ENCODE data around the gene CA9. TPM values are rescaled to one million over a fixed set of nuclear protein-coding genes. Genes with fewer than 3 reads are reported as not detected.

CA9 gene
- total RNA-seq, 2 donors from 2014 or later: 1.8 to 5.9 TPM

- H3K36me3 ChIP-seq: peaks cover 61% of the 10 kb centered on the region
- TF ChIP-seq CTCF (IDR thresholded peaks at IDR 0.05): no peak
- H3K4me3 ChIP-seq: no peak overlapping the region
- intact Hi-C loops (cut with DNase I): no loop called here
- no peaks in the 10 kb centered on the region for H3K27me3 ChIP-seq
- H3K9me3 ChIP-seq: no peaks in the 10 kb centered on the region
- DNase-seq: no peak
- no peak overlapping the region for H3K9ac ChIP-seq (ENCODE audit: low read depth in 2 of 2, low read length in 2 of 2)
- no peaks in the 10 kb centered on the region for H3K4me1 ChIP-seq
- no peak overlapping the region for H3K27ac ChIP-seq
These were observed 27.2 kb downstream of the CA9 start for GRCh38 chr9:35700942-35701341.

GRCh38 chr9:35702696-35703095 lies 29.0 kb downstream of the CA9 start:
- Histone ChIP-seq H3K4me1 (no peaks in the 10 kb centered on the region), H3K27me3 (no peaks in the 10 kb centered on the region), H3K9ac (ENCODE audit: low read depth in 2 of 2, low read length in 2 of 2) (no peak overlapping the region), H3K9me3 (no peaks in the 10 kb centered on the region), H3K4me3 (no peak overlapping the region), H3K27ac (no peak overlapping the region), H3K36me3 (peaks cover 78% of the 10 kb centered on the region)
- intact Hi-C loops (cut with DNase I): no loop called here
- no peak for TF ChIP-seq CTCF (IDR thresholded peaks at IDR 0.05)
- no peak for DNase-seq

GRCh38 chr9:35703906-35704672 lies 30.4 kb downstream of the CA9 start:
- Histone ChIP-seq H3K36me3 (peaks cover 73% of the 10 kb centered on the region), H3K9me3 (no peaks in the 10 kb centered on the region), H3K27ac (no peak overlapping the region), H3K4me1 (no peaks in the 10 kb centered on the region), H3K9ac (ENCODE audit: low read depth in 2 of 2, low read length in 2 of 2) (no peak overlapping the region), H3K4me3 (no peak overlapping the region), H3K27me3 (no peaks in the 10 kb centered on the region)
- intact Hi-C loops (cut with DNase I): no loop called here
- DNase-seq: no peak
- no peak for TF ChIP-seq CTCF (IDR thresholded peaks at IDR 0.05)

GRCh38 chr9:35705372-35705771 lies 31.6 kb downstream of the CA9 start:
- TF ChIP-seq CTCF (IDR thresholded peaks at IDR 0.05): no peak
- intact Hi-C loops (cut with DNase I): no loop called here
- no peaks in the 10 kb centered on the region for H3K27me3 ChIP-seq
- no peaks in the 10 kb centered on the region for H3K9me3 ChIP-seq
- H3K9ac ChIP-seq (ENCODE audit: low read depth in 2 of 2, low read length in 2 of 2): no peak overlapping the region
- H3K36me3 ChIP-seq: peaks cover 65% of the 10 kb centered on the region
- no peaks in the 10 kb centered on the region for H3K4me1 ChIP-seq
- no peak overlapping the region for H3K4me3 ChIP-seq
- no peak for DNase-seq
- no peak overlapping the region for H3K27ac ChIP-seq

GRCh38 chr9:35705836-35706430 lies 32.2 kb downstream of the CA9 start:
- intact Hi-C loops (cut with DNase I): no loop called here
- no peak overlapping the region for H3K27ac ChIP-seq
- H3K36me3 ChIP-seq: peaks cover 66% of the 10 kb centered on the region

More at GRCh38 chr9:35705836-35706430, 32.2 kb downstream of the CA9 start:
- H3K4me3 ChIP-seq: no peak overlapping the region
- no peak for DNase-seq
- H3K9ac ChIP-seq (ENCODE audit: low read depth in 2 of 2, low read length in 2 of 2): no peak overlapping the region
- no peaks in the 10 kb centered on the region for H3K4me1 ChIP-seq
- no peak for TF ChIP-seq CTCF (IDR thresholded peaks at IDR 0.05)
- no peaks in the 10 kb centered on the region for H3K9me3 ChIP-seq
- H3K27me3 ChIP-seq: no peaks in the 10 kb centered on the region
